ENCODE results near the gene TAT.

DNA sequence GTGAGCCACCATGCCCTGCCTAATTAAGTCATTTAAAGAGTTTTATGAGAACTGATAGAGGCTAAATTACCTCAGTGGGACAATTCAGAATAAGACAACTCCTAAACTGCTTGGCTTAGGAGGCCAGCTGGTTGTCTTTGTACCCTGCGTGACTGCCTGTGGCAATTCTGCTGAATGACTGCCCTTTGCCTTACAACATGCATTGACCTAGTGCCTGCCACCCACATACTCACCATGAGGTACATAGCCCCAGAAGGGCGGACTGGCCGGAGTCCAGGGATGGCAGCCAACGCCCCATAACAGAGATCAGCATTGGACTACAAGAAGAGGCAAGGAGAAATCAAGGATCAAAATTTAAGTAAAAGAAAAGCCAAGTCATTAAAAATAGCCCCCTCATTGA lies 7.3 kb downstream of the TAT start:
- TF ChIP-seq, protein P1, sequence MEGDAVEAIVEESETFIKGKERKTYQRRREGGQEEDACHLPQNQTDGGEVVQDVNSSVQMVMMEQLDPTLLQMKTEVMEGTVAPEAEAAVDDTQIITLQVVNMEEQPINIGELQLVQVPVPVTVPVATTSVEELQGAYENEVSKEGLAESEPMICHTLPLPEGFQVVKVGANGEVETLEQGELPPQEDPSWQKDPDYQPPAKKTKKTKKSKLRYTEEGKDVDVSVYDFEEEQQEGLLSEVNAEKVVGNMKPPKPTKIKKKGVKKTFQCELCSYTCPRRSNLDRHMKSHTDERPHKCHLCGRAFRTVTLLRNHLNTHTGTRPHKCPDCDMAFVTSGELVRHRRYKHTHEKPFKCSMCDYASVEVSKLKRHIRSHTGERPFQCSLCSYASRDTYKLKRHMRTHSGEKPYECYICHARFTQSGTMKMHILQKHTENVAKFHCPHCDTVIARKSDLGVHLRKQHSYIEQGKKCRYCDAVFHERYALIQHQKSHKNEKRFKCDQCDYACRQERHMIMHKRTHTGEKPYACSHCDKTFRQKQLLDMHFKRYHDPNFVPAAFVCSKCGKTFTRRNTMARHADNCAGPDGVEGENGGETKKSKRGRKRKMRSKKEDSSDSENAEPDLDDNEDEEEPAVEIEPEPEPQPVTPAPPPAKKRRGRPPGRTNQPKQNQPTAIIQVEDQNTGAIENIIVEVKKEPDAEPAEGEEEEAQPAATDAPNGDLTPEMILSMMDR (conservative IDR thresholded peaks at IDR 0.05; ENCODE audit: low read depth, low read length): no peak
- no peak for TF ChIP-seq EZH2 (IDR thresholded peaks at IDR 0.05; ENCODE audit: borderline replicate concordance, low read depth, low read length, poor library complexity, severe bottlenecking)

All from A673 (cell line).